Measurements from ENCODE around the gene JADE1. TPM values are rescaled to one million over a fixed set of nuclear protein-coding genes. Genes with fewer than 3 reads are reported as not detected.

Gene JADE1
- total RNA-seq, 1 donor from 2014 or later: 6.6 TPM

DNA sequence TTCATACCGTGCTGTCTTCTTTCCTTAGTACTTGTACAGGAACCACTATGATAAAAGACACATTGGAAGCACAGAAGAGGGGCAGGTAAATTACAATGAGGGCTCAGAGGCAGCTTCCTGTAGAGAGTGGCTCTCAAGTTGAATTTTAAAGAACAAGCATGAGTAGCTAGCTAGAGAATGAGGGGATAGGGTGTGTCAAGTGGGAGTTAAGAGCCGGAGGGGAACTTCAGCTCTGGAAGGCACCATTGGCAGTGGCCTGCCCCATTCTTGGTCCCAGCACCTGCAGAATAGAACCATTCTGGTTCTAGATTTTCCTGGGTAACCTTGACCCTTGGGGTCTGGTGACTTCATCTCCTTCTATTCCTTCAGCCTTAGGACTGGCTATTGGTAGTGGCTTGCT lies 34.0 kb upstream of the JADE1 start:
- no peak overlapping the region for H3K4me3 ChIP-seq (ENCODE audit: low read depth, low read length)
- no peaks in the 10 kb centered on the region for H3K27me3 ChIP-seq (ENCODE audit: control insufficient read depth, insufficient read depth, low read length)
- DNase-seq (ENCODE audit: low read depth): no peak
- no peak for FAIRE-seq
- TF ChIP-seq, protein P1, sequence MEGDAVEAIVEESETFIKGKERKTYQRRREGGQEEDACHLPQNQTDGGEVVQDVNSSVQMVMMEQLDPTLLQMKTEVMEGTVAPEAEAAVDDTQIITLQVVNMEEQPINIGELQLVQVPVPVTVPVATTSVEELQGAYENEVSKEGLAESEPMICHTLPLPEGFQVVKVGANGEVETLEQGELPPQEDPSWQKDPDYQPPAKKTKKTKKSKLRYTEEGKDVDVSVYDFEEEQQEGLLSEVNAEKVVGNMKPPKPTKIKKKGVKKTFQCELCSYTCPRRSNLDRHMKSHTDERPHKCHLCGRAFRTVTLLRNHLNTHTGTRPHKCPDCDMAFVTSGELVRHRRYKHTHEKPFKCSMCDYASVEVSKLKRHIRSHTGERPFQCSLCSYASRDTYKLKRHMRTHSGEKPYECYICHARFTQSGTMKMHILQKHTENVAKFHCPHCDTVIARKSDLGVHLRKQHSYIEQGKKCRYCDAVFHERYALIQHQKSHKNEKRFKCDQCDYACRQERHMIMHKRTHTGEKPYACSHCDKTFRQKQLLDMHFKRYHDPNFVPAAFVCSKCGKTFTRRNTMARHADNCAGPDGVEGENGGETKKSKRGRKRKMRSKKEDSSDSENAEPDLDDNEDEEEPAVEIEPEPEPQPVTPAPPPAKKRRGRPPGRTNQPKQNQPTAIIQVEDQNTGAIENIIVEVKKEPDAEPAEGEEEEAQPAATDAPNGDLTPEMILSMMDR (IDR thresholded peaks at IDR 0.05; ENCODE audit: insufficient read depth, low read length, severe bottlenecking): no peak
- H3K36me3 ChIP-seq (ENCODE audit: control insufficient read depth, insufficient read depth, low read length): no peaks in the 10 kb centered on the region

DNA sequence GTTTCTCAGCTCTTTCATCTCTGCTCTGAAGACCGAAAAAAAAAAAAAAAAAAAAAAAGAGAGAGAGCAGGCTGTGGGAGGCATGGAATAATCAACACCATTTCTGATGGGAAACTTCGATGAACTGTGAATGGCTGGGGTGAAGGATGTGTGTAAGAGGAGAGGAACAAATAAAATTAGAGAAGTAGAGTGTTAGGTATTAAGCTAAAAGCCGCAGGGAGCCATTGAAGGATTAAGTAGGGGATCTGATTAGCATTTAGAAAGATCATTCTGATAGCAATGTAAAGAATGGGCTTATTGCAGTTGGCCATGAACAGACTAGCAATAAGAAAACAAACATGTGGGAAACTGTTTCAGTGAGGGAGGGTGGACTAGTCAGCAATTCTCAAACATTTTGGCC lies 33.6 kb upstream of the JADE1 start:
- TF ChIP-seq, protein P1 (IDR thresholded peaks at IDR 0.05; ENCODE audit: insufficient read depth, low read length, severe bottlenecking): no peak
- FAIRE-seq (no peak), DNase-seq (ENCODE audit: low read depth) (no peak)
- Histone ChIP-seq H3K4me3 (ENCODE audit: low read depth, low read length) (no peak overlapping the region), H3K36me3 (ENCODE audit: control insufficient read depth, insufficient read depth, low read length) (no peaks in the 10 kb centered on the region), H3K27me3 (ENCODE audit: control insufficient read depth, insufficient read depth, low read length) (no peaks in the 10 kb centered on the region)

DNA sequence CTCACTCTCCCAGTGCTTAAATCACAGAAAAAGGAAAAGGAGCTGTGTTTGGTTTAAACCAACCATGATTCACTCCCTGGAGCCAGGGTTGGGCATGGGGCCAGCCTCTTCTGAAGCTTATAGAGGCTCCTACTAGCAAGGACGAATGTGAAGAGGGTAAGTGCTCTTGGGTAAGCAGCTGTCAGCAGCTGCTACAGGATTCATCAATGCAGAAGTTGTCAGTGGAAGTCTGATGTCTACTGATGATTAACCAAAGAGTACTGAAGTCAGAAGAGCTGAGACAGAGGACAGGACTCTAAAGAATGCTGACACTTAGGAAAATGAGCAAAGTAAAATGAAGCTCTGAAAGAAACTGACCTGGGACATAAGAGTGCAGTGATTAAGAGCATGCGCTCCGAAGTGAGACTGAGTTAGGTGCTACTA lies 32.7 kb upstream of the JADE1 start:
- Histone ChIP-seq H3K36me3 (ENCODE audit: control insufficient read depth, insufficient read depth, low read length) (no peaks in the 10 kb centered on the region), H3K4me3 (ENCODE audit: low read depth, low read length) (no peak overlapping the region), H3K27me3 (ENCODE audit: control insufficient read depth, insufficient read depth, low read length) (no peaks in the 10 kb centered on the region)
- TF ChIP-seq, protein P1 (IDR thresholded peaks at IDR 0.05; ENCODE audit: insufficient read depth, low read length, severe bottlenecking): no peak
- no peak for FAIRE-seq
- peak; percentile 85 for DNase-seq (ENCODE audit: low read depth)

DNA sequence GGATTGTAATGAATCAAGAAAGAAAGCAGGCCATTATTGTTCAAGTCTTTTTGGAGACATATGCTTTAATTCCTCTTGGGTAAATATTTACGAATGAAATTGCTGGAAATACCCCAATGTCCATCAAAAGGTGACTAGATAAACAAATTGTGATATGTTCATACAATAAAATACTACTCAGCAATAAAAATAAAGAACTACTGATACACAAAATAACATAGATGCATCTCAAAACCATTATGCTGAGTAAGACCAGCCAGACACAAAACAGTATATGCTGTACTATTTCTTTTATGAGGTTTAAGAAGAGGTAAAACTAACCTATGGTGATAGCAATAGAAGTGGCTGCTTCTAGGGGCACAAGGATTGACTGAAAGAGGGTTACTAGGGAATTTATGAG lies 28.8 kb upstream of the JADE1 start:
- Histone ChIP-seq H3K36me3 (ENCODE audit: control insufficient read depth, insufficient read depth, low read length) (no peaks in the 10 kb centered on the region), H3K27me3 (ENCODE audit: control insufficient read depth, insufficient read depth, low read length) (no peaks in the 10 kb centered on the region), H3K4me3 (ENCODE audit: low read depth, low read length) (no peak overlapping the region)
- no peak for DNase-seq (ENCODE audit: low read depth)
- TF ChIP-seq, protein P1 (IDR thresholded peaks at IDR 0.05; ENCODE audit: insufficient read depth, low read length, severe bottlenecking): no peak
- FAIRE-seq: no peak

DNA sequence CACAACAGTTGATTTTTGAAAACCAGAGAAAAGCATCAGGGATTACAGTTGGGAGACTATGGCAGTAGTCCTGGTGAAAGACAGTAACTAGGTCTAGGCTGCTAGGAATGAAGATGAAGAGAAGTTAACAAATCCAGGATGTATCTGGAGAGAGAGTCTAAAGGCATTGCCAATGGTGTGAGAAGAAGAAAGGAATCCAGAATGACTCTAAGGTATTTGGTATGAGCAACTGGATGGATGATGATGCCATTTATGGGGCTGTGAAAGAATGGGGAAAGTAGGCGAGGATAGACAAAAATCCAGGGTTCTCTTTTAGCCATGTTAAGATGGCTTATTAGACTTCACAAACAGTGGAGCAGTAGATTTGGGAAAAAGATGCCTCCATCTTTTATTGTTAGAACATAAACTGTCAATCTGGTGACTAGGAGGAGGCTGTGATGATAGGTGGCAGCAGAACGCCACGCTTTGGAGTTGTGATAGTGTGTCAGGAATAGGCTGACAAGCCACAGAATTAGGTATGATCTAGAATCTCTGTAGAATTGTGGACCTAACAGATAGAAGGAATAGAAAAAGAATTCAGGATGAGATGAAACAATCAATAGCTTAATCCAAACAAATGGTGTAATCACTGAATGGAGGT lies 27.3 kb upstream of the JADE1 start:
- TF ChIP-seq, protein P1 (IDR thresholded peaks at IDR 0.05; ENCODE audit: insufficient read depth, low read length, severe bottlenecking): peak; percentile 5
- H3K36me3 ChIP-seq (ENCODE audit: control insufficient read depth, insufficient read depth, low read length): no peaks in the 10 kb centered on the region
- DNase-seq (ENCODE audit: low read depth) (no peak), FAIRE-seq (no peak)
- no peak overlapping the region for H3K4me3 ChIP-seq (ENCODE audit: low read depth, low read length)
- no peaks in the 10 kb centered on the region for H3K27me3 ChIP-seq (ENCODE audit: control insufficient read depth, insufficient read depth, low read length)

Measured in bronchial epithelial cell (primary cell).